CD14-positive monocyte (primary cell): Measurements from ENCODE around the gene C16orf54. TPM values are rescaled to one million over a fixed set of nuclear protein-coding genes. Genes with fewer than 3 reads are reported as not detected.
"Not testable (repeated sequence)": the region's sequence is repeated elsewhere in the genome, so short reads cannot be mapped to it uniquely, and the experiment has no call there.

ENCODE experiments used
- DNase-seq, 3 donors: peaks; one replicate each; pipeline ENCODE4 v3.0.0-alpha.2; 2011 to 2022
- H2AFZ ChIP-seq: 2 replicates; pipeline ENCODE4 v1.6.0; 2012; ENCODE audit warnings: mild to moderate bottlenecking, low read depth, low read length, inconsistent platforms; ENCODE audit not compliant: insufficient read depth, poor library complexity, severe bottlenecking
- H3K27ac ChIP-seq, 2 donors: 1 replicate in 1 of 2; 2 replicates in 1 of 2; pipeline ENCODE4 v1.5.1; 2012 to 2013; ENCODE audit warnings: low read length in 2 of 2, control low read depth in 1 of 2, inconsistent platforms in 1 of 2, low read depth in 1 of 2, mild to moderate bottlenecking in 1 of 2
- H3K27me3 ChIP-seq, 2 donors: one replicate each; pipeline versions ENCODE4 v1.6.0 to v1.6.1; 2011 to 2013; ENCODE audit warnings: low read length in 2 of 2; ENCODE audit not compliant: control insufficient read depth in 2 of 2, insufficient read depth in 2 of 2
- H3K36me3 ChIP-seq, 2 donors: replicated peaks in 1 of 2; 1 replicate in 1 of 2; 2 replicates in 1 of 2; pipeline versions ENCODE4 v1.5.1 to v1.6.1; 2012 to 2013; ENCODE audit warnings: low read length in 2 of 2, control low read depth in 1 of 2, inconsistent platforms in 1 of 2, mild to moderate bottlenecking in 1 of 2; ENCODE audit not compliant: insufficient read depth in 2 of 2, control insufficient read depth in 1 of 2
- H3K4me1 ChIP-seq, 2 donors: 1 replicate in 1 of 2; 2 replicates in 1 of 2; pipeline versions ENCODE4 v1.5.1 to v1.6.1; 2012 to 2013; ENCODE audit warnings: low read length in 2 of 2, control low read depth in 1 of 2, inconsistent platforms in 1 of 2, mild to moderate bottlenecking in 1 of 2, moderate library complexity in 1 of 2; ENCODE audit not compliant: insufficient read depth in 2 of 2, control insufficient read depth in 1 of 2
- H3K4me2 ChIP-seq: replicated peaks from 2 replicates; pipeline ENCODE3; 2012; ENCODE audit warnings: low read length, moderate library complexity, mild to moderate bottlenecking; ENCODE audit not compliant: poor library complexity, severe bottlenecking; ENCODE audit errors: extremely low read depth
- H3K4me3 ChIP-seq, 3 experiments: fragments of 200-600 bp in 1 of 3; sonication (generic) in 1 of 3; replicated peaks in 1 of 3; 1 replicate in 2 of 3; 2 replicates in 1 of 3; pipeline ENCODE4 v1.5.1; 2011 to 2013; ENCODE audit warnings: low read length in 3 of 3, mild to moderate bottlenecking in 3 of 3, control low read depth in 2 of 3, low read depth in 2 of 3, inconsistent platforms in 1 of 3, moderate library complexity in 1 of 3
- H3K79me2 ChIP-seq: 2 replicates; pipeline ENCODE4 v1.6.0; 2012; ENCODE audit warnings: mild to moderate bottlenecking, control low read depth, inconsistent platforms, low read length, moderate library complexity; ENCODE audit not compliant: insufficient read depth
- H3K9ac ChIP-seq: 2 replicates; pipeline ENCODE4 v1.6.0; 2017; ENCODE audit warnings: low read length, mild to moderate bottlenecking; ENCODE audit not compliant: insufficient read depth, poor library complexity, severe bottlenecking
- H3K9me3 ChIP-seq, 2 donors: replicated peaks in 1 of 2; 1 replicate in 1 of 2; 2 replicates in 1 of 2; pipeline versions ENCODE4 v1.5.1 to v1.6.1; 2012 to 2013; ENCODE audit warnings: low read length in 2 of 2, control low read depth in 1 of 2; ENCODE audit not compliant: control insufficient read depth in 1 of 2, insufficient read depth in 1 of 2
- H4K20me1 ChIP-seq: 2 replicates; pipeline ENCODE4 v1.6.0; 2012; ENCODE audit warnings: mild to moderate bottlenecking, low read length, control low read depth, moderate library complexity; ENCODE audit not compliant: insufficient read depth
- H3K27ac Mint-ChIP-seq, 7 donors: one replicate each; pipeline ENCODE4 v1.8.0; 2020; ENCODE audit warnings: mild to moderate bottlenecking in 7 of 7, mixed read lengths in 7 of 7, moderate library complexity in 6 of 7, inconsistent platforms in 2 of 7
- H3K27me3 Mint-ChIP-seq, 3 donors: one replicate each; pipeline ENCODE4 v1.8.0; 2021 to 2022; ENCODE audit warnings: low read depth in 3 of 3, mild to moderate bottlenecking in 3 of 3, mixed read lengths in 3 of 3, moderate library complexity in 3 of 3, inconsistent platforms in 1 of 3
- H3K36me3 Mint-ChIP-seq, 2 donors: one replicate each; pipeline ENCODE4 v1.8.0; 2020; ENCODE audit warnings: mixed read lengths in 2 of 2, inconsistent platforms in 1 of 2, mild to moderate bottlenecking in 1 of 2
- H3K4me1 Mint-ChIP-seq: one replicate; pipeline ENCODE4 v1.8.0; 2020; ENCODE audit warnings: mild to moderate bottlenecking, mixed read lengths
- H3K4me3 Mint-ChIP-seq, 2 donors: one replicate each; pipeline ENCODE4 v1.8.0; 2020; ENCODE audit warnings: mild to moderate bottlenecking in 2 of 2, mixed read lengths in 2 of 2, moderate library complexity in 1 of 2
- H3K9me3 Mint-ChIP-seq, 7 donors: one replicate each; pipeline ENCODE4 v1.8.0; 2020 to 2022; ENCODE audit warnings: mixed read lengths in 7 of 7, mild to moderate bottlenecking in 6 of 7, moderate library complexity in 6 of 7, inconsistent platforms in 2 of 7
- CTCF ChIP-seq: fragments of 200-600 bp; IDR thresholded peaks from one replicate; pipeline ENCODE4 v1.8.0; 2022; ENCODE audit warnings: antibody characterized with exemption, mild to moderate bottlenecking
- WGBS: methylation state at CpG from one replicate; pipeline ENCODE4 v1.1.5; 2013; ENCODE audit warnings: missing lambda C conversion rate; ENCODE audit not compliant: insufficient coverage; 5-methylcytosine and 5-hydroxymethylcytosine counted together
- intact Hi-C, 2 donors: fragments of 100-400 bp; cut with micrococcal nuclease; formaldehyde crosslinking; loops; one replicate each; pipeline versions ENCODE4 v1.15.0 to v1.15.1; 2023
- polyA plus RNA-seq, 3 donors: library from polyadenylated mRNA; depleted of rRNA in 1 of 3; unstranded in 2 of 3; stranded (reverse) in 1 of 3; fragments of 300-500 nt in 2 of 3; fragments of >200 nt in 1 of 3; fragmentation: Illumina TruSeq in 2 of 3; gene quantifications; 1 replicate in 2 of 3; 2 replicates in 1 of 3; pipeline ENCODE4 v1.2.3, GENCODE V29; 2012 to 2021

Gene C16orf54
- polyA plus RNA-seq, 3 donors = 24.6 to 32.0 (median 29.2) TPM

DNA sequence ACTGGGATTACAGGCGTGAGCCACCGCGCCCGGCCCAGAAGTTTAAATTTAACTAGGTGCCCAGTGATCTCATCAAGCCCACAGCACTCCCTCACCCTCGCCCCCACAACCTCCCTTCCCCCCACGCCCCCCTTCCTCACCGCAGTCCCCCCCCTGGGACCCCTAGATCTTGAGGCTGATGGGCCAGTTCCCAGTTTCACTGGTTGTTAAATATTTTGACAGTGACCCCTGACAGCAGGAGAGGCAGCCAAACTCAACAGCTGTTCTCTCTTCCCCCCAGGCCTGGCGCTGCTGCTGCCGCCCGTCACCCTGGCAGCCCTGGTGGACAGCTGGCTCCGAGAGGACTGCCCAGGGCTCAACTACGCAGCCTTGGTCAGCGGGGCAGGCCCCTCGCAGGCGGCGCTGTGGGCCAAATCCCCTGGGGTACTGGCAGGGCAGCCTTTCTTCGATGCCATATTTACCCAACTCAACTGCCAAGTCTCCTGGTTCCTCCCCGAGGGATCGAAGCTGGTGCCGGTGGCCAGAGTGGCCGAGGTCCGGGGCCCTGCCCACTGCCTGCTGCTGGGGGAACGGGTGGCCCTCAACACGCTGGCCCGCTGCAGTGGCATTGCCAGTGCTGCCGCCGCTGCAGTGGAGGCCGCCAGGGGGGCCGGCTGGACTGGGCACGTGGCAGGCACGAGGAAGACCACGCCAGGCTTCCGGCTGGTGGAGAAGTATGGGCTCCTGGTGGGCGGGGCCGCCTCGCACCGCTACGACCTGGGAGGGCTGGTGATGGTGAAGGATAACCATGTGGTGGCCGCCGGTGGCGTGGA is 51.2 kb downstream of the C16orf54 start:
- Histone ChIP-seq H3K9me3 (peaks cover 8 to 18% of the 10 kb centered on the region in 2 donors), H3K27ac (no peak overlapping the region), H3K36me3 (no peaks in the 10 kb centered on the region), H3K79me2 (no peaks in the 10 kb centered on the region), H3K4me2 (no peak overlapping the region), H3K9ac (no peak overlapping the region), H3K27me3 (no peaks in the 10 kb centered on the region), H3K4me3 (no peak overlapping the region), H3K4me1 (peaks cover 6 to 8% of the 10 kb centered on the region in 2 donors), H2AFZ (no peak overlapping the region), H4K20me1 (no peaks in the 10 kb centered on the region)
- no peak for DNase-seq
- intact Hi-C loops = loop anchor here (5.0 to 10.0 kb wide), 4 partner anchors 33 to 330 kb away; partner anchors contain the start of gene C16orf92 (in 1 of the 2)
- WGBS = 94% methylated on average over 31 of the region's 41 CpGs
- Mint-ChIP-seq H3K9me3 (peaks cover 7 to 18% (median 13%) of the 10 kb centered on the region in 7 donors), H3K4me1 (peaks cover 12% of the 10 kb centered on the region), H3K27ac (peak overlapping the region in 1 of 7 donors; percentile 25), H3K4me3 (no peak overlapping the region), H3K36me3 (peaks cover 0 to 2% of the 10 kb centered on the region in 2 donors), H3K27me3 (peaks cover 4 to 5% (median 5%) of the 10 kb centered on the region in 3 donors)
- no peak for TF ChIP-seq CTCF

DNA sequence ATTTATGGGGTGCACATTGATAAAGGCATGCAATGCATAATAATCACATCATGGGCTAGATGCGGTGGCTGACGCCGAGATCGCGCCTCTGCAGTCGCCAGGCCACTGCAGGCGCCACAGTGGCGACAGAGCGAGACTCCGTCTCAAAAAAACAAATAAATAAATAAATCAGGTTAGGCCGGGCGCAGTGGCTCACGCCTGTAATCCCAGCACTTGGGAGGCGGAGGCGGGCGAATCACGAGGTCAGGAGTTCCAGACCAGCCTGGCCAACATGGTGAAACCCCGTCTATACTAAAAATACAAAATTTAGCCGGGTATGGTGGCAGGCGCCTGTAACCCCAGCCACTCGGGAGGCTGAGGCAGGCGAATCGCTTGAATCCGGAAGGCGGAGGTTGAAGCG is 53.2 kb downstream of the C16orf54 start:
- not testable (repeated sequence) for DNase-seq, H3K27ac ChIP-seq, H3K36me3 ChIP-seq, H4K20me1 ChIP-seq, H3K4me2 ChIP-seq, H3K4me1 ChIP-seq, H3K9me3 Mint-ChIP-seq, H3K27me3 Mint-ChIP-seq, H3K27ac Mint-ChIP-seq, H3K9me3 ChIP-seq, H3K4me3 ChIP-seq, H3K79me2 ChIP-seq, H3K9ac ChIP-seq, H3K36me3 Mint-ChIP-seq, H3K27me3 ChIP-seq, H3K4me3 Mint-ChIP-seq, H2AFZ ChIP-seq
- WGBS = 98% methylated on average over 14 of the region's 26 CpGs
- peaks cover 15% of the 10 kb centered on the region for H3K4me1 Mint-ChIP-seq
- intact Hi-C loops = loop anchor here in 1 of 2 donors (5.0 to 10.0 kb wide), 3 partner anchors 35 to 332 kb away; partner anchors contain the start of gene C16orf92

Other genes with a start within 250 kb of the C16orf54 start
- 100 to 1,000 TPM in 1 of 3 donors, under 1 TPM in 2; 0.28 to 149 (median 0.46) TPM for gene NPIPB12, start 239.6 kb downstream of the C16orf54 start, polyA plus RNA-seq
- 10 to 100 TPM; 42.4 to 71.0 (median 46.6) TPM for gene SPN, start 82.7 kb downstream of the C16orf54 start, polyA plus RNA-seq
- 1 to 10 TPM; 2.1 to 4.7 (median 3.9) TPM for gene QPRT, start 66.8 kb downstream of the C16orf54 start, polyA plus RNA-seq
- gene ZG16, start 32.3 kb upstream of the C16orf54 start, polyA plus RNA-seq = not detected
- 10 to 100 TPM; 22.0 to 46.2 (median 28.9) TPM for gene KIF22, start 44.8 kb upstream of the C16orf54 start, polyA plus RNA-seq
- gene MAZ, start 60.5 kb upstream of the C16orf54 start, polyA plus RNA-seq = 100 to 1,000 TPM in 1 of 3 donors, 10 to 100 TPM in 2; 14.2 to 137 (median 18.8) TPM
- under 1 TPM in 1 of 3 donors, not detected in 2; 0.04 TPM for gene PRRT2, start 66.2 kb upstream of the C16orf54 start, polyA plus RNA-seq
- 10 to 100 TPM; 12.6 to 43.4 (median 36.3) TPM for gene PAGR1, start 70.2 kb upstream of the C16orf54 start, polyA plus RNA-seq
- gene MVP, start 74.5 kb upstream of the C16orf54 start, polyA plus RNA-seq = 100 to 1,000 TPM; 146 to 274 (median 185) TPM
- gene CDIPT, start 117.2 kb upstream of the C16orf54 start, polyA plus RNA-seq = 10 to 100 TPM; 67.2 to 98.8 (median 93.5) TPM
- not detected for gene SEZ6L2, start 153.6 kb upstream of the C16orf54 start, polyA plus RNA-seq
- gene ASPHD1, start 154.5 kb upstream of the C16orf54 start, polyA plus RNA-seq = not detected
- 10 to 100 TPM in 1 of 3 donors, 1 to 10 TPM in 2; 4.0 to 36.6 (median 4.7) TPM for gene KCTD13, start 180.2 kb upstream of the C16orf54 start, polyA plus RNA-seq
- 100 to 1,000 TPM; 157 to 265 (median 227) TPM for gene TMEM219, start 216.1 kb upstream of the C16orf54 start, polyA plus RNA-seq
- 10 to 100 TPM in 1 of 3 donors, 1 to 10 TPM in 2; 1.1 to 19.2 (median 2.3) TPM for gene TAOK2, start 227.9 kb upstream of the C16orf54 start, polyA plus RNA-seq
- 1 to 10 TPM; 3.3 to 4.8 (median 3.7) TPM for gene HIRIP3, start 249.6 kb upstream of the C16orf54 start, polyA plus RNA-seq